GM12865 (cell line): ENCODE results near the gene CXCL1.

ENCODE experiments used
- DNase-seq: peaks from one replicate; pipeline ENCODE4 v3.0.0; 2010; ENCODE audit warnings: low read depth
- H3K4me3 ChIP-seq: 2 replicates; pipeline ENCODE4 v1.5.1; 2011; ENCODE audit warnings: mild to moderate bottlenecking, low read depth, low read length, control low read depth
- TF ChIP-seq, protein P1 (sequence below): IDR thresholded peaks from 2 replicates; pipeline ENCODE4 v1.5.1; 2011; ENCODE audit warnings: low read length, control low read depth, low read depth, inconsistent platforms; ENCODE audit not compliant: insufficient read depth; ENCODE audit errors: missing control alignments

CXCL1 gene

DNA sequence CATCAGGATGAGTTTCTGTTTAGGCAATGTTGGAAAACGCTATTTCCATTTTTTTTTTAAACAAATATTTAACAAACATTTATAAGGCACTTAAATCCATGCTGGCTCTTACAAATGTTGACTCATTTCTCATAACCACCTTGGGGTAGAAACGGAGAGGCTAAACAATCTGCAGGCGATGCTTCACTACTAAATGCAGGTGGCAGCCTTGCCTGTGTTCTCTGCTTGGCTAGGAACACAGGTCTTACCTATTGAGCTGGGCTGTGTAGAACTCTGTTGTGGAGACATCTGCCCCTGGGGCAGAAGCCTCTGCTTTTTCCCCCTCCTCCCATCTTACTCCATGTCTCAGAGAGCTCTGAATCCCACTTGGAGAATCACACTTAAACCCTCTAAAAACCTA, 1.4 kb upstream of the CXCL1 start:
- DNase-seq, result peak; percentile 9
- H3K4me3 ChIP-seq, result no peak overlapping the region
- TF ChIP-seq, protein P1, sequence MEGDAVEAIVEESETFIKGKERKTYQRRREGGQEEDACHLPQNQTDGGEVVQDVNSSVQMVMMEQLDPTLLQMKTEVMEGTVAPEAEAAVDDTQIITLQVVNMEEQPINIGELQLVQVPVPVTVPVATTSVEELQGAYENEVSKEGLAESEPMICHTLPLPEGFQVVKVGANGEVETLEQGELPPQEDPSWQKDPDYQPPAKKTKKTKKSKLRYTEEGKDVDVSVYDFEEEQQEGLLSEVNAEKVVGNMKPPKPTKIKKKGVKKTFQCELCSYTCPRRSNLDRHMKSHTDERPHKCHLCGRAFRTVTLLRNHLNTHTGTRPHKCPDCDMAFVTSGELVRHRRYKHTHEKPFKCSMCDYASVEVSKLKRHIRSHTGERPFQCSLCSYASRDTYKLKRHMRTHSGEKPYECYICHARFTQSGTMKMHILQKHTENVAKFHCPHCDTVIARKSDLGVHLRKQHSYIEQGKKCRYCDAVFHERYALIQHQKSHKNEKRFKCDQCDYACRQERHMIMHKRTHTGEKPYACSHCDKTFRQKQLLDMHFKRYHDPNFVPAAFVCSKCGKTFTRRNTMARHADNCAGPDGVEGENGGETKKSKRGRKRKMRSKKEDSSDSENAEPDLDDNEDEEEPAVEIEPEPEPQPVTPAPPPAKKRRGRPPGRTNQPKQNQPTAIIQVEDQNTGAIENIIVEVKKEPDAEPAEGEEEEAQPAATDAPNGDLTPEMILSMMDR, result no peak

DNA sequence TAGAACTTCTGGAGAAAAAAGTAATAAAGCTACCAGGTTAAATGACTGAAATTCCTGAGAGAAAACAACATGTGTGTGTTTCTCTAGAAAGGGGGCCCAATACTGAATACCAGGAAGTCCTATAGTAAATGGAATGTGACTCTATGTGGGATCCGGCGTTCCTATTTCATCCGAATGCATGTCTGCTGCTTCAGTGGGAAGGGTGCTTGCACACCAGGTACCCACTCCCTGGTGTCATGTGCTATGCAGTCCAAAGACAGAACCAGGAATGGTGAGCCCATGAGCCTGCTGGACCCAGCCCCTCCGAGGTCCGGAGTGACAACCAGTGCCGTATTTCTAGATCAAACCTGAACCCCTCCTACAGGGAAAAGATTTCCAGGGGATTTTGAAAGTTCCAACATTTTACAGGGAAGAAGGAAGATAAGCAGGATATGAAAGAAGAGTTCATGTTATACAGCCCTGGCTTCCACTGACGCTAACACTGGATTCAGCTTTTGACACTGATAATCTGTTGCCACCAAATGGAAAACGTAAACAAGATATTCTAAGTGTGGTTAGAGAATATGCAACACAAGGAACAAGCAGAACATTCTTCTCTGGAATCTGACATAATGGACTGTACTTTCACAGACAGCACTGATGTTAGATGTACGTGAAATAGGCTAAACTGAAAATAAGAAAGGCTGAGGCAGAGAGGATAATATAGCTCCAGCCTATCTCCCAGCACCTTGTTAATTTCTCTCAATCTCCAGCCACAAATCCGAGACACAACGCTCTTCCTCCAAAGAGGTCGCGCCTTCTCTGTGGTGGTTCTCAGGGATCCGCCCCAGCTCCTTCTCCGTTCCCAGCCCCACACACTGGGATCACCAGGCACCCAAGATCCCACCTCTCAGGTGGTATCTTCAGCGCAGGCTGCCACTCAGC, 725 bp upstream of the CXCL1 start:
- TF ChIP-seq, protein P1, result no peak
- DNase-seq, result no peak
- H3K4me3 ChIP-seq, result no peak overlapping the region

DNA sequence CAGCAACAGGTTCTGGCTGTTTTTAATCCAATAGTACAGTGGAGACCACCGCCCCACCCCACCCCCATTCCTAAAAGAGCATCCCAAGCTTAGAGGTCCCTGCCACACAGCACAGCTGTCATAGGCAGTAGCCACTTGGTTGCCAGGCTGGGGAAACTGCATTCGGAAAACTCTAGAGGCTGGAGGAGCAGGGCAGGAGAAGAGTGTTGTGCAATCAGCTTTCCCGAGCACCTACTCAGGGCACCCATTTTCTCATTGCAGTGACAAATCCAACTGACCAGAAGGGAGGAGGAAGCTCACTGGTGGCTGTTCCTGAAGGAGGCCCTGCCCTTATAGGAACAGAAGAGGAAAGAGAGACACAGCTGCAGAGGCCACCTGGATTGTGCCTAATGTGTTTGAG, 1.1 kb downstream of the CXCL1 start:
- TF ChIP-seq, protein P1, result no peak
- no peak overlapping the region for H3K4me3 ChIP-seq
- DNase-seq, result no peak

DNA sequence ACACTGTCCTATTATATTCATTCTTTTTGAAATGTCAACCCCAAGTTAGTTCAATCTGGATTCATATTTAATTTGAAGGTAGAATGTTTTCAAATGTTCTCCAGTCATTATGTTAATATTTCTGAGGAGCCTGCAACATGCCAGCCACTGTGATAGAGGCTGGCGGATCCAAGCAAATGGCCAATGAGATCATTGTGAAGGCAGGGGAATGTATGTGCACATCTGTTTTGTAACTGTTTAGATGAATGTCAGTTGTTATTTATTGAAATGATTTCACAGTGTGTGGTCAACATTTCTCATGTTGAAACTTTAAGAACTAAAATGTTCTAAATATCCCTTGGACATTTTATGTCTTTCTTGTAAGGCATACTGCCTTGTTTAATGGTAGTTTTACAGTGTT, 1.6 kb downstream of the CXCL1 start:
- H3K4me3 ChIP-seq, result no peak overlapping the region
- TF ChIP-seq, protein P1, result no peak
- no peak for DNase-seq

DNA sequence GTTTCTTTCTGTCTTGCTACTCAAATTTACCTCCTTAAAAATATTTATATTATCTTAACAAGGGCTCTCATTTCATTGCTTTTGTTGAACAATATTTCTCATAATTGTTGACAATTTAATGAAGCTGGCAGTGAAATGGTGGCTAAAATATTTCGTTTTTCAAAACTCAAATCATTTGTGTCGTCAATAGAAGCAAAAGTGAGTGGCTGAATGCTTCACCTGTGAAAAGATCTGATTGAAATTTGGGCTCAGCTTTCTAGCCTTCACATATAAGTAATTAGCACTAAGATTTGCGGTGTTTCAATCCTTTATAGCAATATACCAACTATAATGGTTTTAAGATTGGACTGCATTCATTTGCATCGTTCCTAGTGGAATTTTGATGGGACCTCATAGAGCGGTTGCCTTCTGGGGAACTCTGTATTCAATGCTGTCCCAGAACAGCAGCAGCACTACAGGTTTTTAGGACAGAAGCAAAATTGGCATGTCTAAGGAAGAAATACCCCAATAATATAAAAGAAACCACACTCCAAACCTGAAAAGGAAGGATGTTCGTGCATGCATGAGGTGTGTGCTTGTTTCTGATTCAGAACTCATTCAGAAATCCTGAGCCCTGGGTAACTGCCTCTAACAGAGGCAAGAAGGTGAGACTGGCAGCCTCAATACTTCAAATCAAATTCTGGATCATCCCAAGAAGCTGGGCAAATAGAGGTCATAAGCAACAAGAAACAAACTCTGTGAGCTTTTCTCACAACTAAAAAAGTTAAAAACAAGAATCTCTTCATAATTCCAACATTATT, 2.5 kb downstream of the CXCL1 start:
- TF ChIP-seq, protein P1, result no peak
- no peak for DNase-seq

DNA sequence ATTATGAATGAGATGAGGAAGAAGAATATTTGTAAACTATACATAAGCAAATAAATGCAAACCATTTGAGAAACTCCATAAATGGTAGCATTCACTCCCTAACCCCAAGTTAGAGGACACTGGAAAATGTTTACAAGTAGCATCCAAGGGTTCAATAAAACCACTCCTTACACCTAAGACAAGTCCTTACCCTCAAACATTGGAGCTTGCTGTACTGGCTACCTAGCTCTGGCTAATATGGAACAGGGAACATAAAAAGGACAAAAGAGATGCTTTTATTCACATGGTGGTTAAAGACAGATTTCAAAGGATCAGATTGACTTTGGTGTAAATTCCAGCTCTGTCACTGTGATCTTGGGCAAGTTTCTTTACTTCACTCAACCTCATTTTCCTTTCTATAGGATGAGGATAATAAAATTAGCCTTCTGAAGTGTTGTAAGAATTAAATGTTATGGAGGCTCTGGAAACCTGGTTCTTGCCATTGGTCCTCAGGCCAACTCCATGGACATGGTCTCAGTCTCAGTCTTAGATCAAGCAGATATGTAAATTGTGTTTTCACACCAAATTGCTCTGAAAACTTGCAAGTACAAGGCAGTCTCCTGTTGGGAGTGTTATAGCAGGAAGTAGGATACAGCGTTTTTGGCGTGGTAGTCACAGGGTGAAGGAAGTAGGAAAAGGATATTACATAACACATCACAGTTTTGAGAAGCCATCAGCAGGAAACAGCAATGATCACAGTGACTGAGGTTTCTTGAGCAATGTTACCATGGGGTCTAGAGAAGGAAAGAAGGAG, 3.3 kb downstream of the CXCL1 start:
- no peak for DNase-seq

More for the DNA sequence above, 2.5 kb downstream of the CXCL1 start:
- no peak overlapping the region for H3K4me3 ChIP-seq

More for the DNA sequence above, 3.3 kb downstream of the CXCL1 start:
- TF ChIP-seq, protein P1, result no peak
- no peak overlapping the region for H3K4me3 ChIP-seq
